Skin of body (tissue), 2 donors: ENCODE measurements around the gene BDH2. TPM values are rescaled to one million over a fixed set of nuclear protein-coding genes. Genes with fewer than 3 reads are reported as not detected.

ENCODE experiments used
- DNase-seq: peaks from one replicate; lab custom pipeline; 2025; lab: John Stamatoyannopoulos, UW
- total RNA-seq: library from RNA; depleted of rRNA; stranded (reverse); fragments of >200 nt; gene quantifications from one replicate; pipeline ENCODE4 v1.2.3, GENCODE V29; 2014

Gene BDH2
- total RNA-seq, 1 donor from 2014 or later: 43.4 TPM

DNA sequence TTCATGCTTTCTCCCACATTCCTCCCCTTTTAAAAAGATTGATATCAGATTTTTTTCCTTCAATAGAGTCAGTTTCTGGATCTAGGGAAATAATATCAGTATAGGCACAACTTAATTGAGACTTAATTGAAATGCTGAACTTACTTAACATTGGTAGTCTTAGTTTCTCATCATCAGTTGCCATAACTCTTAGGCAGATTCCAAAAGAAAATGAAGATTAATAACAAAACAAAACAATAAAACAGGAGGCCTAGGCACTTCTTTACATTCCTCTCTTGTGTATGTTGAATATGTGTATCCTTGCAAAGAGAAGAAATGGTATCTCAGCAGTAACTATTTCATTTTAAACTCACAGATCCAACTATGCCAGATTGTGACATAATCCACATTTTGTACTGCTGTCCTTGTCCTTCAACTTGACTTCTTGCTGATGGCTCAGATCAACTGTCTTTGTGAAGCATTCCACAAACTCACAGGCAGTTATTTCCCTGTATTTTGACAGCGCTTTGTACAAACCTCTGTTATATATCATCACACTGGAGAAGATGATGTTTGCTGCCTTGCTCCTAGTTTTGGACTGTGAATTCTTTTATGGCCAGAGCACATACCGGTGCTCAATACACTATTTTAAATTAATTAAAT, 14.0 kb downstream of the BDH2 start:
- no peak for DNase-seq

DNA sequence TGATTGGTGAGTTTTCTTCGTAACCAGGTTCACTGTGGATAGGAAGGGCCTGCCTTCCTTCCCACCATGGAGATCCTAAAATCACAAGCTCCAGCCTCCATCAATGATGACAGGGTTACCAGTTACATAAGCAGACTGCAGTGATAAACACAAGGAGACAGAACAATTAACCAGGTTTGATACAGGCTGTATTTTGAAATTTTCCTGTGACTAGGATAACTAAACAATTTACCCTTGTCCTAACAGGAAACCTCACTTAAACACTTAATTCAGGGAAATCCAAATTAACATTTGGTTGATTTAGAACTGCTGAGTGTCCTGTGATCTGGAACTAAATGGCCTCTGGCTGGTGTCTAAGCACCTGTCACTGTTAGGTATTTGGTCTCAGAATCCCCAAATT, 20.0 kb downstream of the BDH2 start:
- no peak for DNase-seq

DNA sequence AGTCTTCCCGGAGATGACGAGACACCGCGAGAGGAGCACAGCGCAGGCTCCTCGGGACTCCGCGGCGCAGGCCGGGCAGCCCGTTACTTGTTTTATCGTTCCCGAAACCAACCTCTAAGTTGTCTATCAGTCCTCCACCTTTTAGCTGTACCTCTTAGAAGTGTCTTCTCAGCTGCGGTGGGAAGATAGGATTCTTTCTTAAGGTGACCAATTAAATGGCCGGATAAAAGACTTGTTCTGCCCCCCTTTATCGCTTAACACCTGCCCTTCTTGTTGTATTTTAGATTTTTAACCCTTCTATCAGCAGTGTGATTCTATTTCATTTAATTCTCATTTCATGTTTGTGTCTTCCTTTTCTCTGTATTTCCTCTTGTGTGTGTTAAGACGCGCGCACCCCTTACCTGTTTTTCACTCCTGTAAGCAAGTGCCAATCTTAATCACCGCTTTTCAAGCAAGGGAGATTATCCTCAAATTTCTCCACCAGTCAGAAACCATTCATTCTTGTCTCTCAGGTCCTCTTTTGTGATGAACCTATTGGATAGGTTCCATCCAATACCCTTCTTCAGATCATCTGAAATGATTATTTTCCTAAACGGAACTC, 22.8 kb downstream of the BDH2 start, which contains the start of gene SLC9B2:
Gene SLC9B2 (minus strand): TSS at position 15 of the 601 bp plus-strand sequence. CDS start 9,211 bp downstream, outside the sequence.
- DNase-seq: peak; percentile 20

DNA sequence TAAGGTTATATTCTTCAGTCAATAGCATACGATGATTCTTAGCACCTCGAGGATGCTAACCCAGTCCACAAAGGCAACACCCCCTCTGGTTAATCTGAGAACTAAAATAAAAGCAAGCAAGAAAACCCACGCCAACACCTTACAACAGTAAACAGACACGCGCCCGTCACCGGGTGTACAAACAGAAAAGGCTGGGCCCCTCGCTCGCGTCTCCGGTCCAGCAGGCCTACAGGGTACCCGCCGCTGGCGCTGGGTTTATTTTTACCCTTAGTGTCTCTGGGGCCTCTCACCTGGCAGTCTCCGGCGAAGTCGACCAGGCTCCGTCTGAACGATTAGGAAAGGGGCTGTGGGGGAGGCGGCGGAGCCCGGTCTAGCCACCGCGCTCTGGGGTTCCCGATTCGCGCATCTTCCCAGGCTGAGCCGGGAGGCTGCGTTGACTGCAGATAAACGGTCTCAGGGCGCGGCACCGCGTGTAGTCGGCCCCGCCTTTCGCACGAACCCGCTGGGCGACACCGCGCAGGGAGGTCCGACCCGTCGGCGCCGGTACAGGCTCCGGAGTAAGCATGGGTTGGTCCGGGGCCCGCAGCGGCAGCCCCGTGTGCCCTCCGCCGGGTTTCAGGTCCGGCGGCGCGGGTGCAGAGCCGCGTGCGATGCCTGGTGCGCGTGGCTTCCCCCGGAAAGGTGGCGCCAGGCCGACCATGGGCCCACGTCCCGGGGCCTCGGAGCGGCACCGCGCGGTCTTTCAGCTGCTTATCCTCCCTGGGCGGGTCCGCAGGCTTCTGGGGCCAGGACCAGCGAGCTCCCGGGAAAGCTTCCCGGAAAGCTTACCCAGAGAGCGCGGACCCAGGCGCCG, 23.5 kb downstream of the BDH2 start:
- DNase-seq: peak; percentile 45

DNA sequence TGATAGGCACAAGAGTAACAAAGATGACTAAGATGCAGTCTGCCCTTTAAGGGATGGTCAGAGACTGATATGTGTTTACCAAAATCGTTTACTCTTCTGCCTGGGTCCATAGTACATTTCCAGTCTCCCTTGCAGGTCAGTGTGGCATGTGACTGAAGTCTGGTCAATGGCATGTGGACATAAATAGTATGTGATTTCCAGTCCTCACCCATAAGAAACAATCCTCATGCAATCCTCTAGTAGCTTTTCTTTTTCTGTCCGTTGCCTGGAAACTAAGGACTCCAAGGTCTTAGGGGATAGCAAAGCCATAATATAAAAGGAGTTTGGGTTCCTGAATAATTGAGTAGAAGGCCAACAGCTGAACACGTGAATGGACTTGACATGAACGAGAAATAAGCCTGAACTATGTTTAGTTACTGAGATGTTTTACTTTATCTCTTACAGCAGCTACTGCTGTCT, 24.2 kb downstream of the BDH2 start:
- DNase-seq: no peak

DNA sequence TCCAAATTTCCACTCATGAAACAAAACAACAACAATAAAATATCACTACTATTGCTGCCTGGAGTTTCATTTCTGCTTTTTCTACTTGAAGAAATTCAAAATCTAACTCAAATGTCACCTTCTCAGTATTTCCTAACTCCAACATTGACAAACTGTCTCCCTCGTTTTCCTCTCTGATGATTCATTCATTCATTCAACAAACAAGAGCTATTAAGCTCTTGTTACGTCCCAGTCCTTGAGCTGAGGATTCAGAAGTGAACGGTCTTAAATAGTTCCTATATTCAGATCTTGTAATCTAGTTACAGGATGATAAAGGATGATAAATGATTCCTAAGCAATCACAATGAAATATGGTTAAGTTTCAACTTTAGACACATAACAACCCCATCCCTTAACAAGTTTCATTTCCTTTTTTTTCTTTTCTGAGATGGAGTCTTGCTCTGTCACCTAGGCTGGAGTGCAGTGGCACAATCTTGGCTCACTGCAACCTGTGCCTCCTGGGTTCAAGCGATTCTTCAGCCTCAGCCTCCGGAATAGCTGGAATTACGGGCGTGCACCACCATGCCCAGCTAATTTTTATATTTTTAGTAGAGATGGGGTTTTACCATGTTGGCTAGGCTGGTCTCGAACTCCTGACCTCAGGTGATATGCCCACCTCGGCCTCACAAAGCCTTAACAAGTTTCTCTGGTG, 24.7 kb downstream of the BDH2 start:
- DNase-seq: no peak

DNA sequence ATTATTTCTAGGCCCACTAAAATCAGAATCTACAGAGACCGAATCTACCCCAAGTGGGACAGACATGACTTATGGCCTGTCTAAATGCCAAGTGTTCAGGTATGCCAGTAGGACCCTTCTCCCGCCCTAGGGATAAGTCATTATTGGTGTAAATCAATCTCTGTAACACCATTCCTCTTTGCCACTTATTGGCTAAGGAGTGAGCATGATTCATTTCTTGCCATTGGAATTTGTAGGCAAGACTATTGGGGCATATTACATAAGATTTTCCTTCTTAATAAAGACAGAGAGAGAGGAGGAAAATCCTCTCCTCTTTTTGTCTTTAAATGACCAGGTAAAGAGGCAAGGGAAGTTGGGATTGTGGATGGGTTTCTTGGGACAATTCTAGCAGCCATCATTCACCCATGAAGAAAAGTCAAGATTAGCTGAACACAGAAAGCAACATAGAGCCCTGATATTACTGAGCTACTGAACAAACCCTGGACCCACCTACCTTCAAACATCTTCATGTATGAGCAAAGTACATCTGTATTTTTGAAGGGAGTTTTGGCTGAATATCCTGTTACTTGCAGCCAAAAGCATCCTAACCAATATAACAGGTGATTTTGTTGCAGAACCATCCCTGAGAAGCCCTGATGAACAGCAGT, 25.7 kb downstream of the BDH2 start:
- DNase-seq: no peak

DNA sequence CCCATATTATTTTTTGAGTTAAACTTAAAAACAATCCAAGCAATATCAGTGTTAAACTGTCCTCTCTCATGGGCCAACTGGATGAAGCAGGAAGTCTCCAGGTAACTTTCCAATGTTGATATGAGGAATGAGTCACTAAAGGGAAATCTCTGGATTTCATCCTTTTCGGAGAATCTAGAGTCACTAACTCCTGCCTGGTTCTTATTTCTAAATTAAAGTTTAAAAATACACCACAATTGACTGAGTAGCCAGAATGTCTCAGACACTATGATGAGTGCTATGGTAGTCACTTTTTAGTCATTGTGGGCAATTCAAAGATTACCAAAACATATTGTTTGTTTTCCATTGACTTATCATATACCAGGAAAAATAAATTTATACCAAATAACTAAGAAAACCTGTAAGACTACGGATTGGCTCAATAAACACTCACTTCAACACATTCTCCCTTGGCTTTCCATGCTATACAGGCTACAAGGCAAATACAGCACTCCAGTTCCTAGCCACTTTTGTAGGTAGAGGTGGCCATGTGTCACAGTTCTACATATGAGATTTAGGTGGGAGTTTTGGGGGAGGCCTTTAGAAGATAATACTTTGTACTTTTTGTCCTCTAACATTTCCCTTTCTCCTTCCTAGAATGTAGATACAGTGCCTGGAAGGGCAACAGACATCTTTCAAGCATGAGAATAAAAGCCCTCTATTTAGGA, 31.6 kb downstream of the BDH2 start:
- no peak for DNase-seq

DNA sequence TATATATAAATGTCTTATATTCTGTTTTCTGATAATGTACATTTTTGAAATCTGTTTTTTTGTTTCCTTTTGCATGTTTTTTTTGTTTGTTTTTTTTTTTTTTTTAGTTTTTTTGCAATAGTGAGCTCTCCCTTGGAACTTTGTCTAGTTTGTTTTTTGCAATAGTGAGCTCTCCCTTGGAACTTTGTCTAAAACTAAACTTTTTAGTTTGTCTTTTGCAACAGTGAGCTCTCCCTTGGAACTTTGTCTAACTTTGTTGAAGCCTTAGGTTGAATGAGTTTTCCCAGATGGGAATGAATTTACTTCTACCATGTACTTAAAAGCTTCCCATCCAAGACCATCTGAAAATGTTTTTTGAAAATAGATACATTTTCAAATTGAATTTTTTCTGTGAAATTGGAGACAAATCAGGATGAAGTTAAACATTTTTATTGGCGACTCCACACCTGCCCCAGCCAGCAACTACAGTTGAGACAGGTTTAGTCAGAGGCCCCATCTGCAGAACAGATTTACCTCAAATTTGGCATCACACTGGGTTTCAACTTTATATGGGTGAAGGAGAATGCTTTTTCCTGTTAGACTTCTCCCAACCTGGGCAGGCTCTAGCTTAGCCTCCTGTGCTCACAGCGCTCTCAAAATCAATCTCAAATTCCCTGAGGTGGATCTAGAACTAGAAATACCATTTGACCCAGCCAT, 39.0 kb downstream of the BDH2 start:
- no peak for DNase-seq

DNA sequence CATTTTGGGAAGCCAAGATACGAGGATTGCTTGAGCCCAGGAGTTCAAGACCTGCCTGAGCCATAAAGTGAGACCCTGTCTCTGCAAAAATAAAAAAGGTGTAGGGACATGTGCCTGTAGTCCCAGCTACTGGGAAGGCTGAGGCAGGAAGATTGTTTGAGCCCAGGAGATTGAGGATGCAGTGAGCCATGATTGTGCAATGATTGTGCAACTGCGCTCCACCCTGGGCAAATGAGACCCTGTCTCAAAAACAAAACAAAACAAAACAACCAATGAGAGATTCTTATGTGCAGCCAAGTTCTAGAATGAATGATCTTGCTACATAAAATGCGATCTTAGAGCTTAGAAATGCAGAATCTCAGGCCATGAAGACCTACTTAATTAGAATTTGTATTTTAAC, 45.6 kb downstream of the BDH2 start:
- no peak for DNase-seq

DNA sequence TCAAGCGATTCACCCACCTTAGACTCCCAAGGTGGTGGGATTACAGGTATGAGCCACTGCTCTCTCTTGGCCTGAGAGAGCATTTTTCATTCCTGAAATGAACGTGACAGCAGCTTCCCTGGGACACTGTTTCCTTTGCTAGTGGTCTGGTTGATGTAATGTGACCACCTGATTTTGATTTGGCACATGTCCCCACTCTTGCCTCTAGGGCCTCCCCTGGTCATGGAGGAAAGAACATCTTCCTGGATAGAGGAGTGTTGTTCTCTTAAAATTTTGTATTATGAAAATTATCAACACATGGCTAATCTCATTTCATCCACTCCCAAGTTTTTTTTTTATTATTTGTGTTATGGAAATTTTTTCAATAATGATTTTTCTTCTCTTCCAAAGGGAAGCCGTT, 46.9 kb downstream of the BDH2 start:
- no peak for DNase-seq

DNA sequence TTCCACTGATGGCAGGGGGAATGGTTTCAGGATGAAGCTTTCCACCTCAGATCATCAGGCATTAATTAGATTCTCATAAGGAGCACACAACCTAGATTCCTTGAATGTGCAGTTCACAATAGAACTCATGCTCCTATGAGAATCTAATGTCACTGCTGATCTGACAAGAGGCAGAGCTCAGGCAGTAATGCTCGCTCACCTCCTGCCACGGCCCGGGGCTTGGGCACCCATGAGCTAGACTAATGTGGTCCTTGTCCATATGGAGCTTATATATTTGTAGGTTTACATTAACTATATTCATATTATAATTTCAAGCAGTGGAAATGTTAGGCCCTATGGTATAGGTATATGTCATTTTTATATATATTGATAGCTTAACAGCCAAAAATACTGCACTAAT, 47.5 kb downstream of the BDH2 start:
- DNase-seq: no peak

DNA sequence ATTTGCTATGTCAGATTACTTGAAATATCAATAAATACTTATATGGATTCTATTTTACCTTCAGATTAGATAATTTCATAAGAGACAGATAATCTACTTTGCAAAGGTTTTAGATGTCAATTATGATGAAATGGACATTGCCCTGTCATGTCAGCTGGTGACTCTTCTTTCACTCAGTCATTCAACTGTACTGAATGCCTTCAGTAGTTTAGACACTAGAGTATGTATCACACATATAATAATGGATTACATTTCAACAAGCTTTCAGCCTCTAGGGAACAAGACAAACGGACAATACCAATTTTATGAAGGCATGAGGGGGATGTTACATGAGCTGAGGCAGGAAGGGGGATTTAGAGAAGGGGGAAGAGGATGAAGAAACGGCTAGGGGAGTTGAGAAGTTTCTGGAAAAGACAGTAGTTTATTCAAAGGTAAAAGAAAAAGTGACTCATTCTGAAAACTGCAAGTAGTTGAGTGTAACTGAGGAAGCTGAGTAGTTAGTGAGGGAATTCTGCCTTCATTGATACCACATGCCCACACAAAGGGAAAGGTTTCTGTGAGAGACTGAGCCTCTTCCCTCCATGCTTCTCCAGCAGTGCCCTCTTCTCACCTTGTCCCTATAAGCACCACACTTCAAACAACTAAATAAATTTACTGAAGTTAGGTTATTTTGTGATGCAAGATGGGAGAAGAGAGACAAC, 48.7 kb downstream of the BDH2 start:
- no peak for DNase-seq

DNA sequence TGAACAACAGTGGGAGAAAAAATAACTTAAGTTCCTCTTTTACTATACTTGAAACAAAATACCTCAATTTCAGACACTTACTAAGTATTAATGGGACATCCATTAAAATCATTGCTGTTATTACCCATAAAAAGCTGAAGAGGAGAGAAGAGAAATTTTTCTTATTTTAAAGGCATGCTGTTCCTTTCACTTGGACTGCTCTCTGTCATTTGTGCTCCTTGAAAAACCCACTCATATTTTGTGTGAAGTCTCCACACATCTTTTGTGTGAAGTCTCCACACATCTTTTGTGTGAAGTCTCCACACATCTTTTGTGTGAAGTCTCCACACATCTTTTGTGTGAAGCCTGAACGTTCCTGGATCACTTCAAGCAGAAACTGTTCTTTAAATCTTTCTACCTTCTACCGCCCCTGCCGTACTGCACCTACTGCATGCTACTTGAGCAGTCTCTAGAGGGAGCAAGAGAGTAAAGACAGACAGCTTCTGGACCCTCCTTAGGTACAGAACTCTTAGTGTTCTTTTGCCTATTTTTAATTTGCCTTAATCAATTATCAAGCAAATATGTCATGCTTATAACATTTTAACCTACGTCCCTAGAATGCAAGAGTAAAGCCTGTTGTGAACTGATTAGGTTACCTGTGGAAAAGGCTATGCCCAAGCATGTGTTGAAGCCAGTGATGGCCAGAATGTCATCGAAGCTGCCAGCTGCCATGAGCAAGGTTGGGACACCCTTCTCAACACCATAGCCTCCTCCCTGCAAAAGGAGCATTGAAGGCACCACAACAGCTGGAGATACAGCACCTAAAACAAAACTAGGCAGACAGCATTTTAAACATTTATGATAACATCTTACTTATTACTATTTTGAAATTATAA, 53.0 kb downstream of the BDH2 start:
- DNase-seq: no peak

DNA sequence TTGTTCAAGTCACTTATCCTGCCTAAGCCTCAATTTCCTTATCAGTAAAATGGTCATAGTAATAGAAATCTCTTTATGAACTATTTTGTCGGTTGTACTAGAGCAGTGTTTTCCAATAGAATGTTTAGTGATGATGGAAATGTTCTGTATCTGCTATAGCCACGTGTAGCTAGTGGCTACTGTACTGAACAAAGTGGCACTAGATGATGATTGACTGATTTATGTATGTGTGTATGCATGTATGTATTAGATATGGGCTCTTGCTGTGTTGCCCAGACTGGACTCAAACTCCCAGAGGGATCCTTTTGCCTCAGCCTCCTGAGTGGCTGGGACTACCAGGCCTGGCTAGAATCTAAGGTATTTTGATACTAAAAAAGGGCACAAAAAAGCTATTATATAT, 55.5 kb downstream of the BDH2 start:
- DNase-seq: no peak

DNA sequence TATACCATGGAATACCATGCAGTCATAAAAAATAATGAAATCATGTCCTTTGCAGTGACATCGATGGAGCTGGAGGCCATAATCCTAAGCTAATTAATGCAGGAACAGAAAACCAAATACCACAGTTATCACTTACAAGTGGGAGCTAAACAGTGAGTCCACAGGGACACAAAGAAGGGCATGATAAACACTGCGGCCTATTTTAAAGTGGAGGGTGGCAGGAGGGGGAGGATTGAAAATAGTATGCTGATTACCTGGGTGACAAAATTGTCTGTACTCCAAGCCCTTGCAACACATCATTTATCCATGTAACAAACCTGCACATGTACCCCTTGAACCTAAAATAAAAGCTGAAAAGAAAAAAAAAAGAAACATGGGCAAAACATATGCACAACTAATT, 63.5 kb downstream of the BDH2 start:
- DNase-seq: no peak

DNA sequence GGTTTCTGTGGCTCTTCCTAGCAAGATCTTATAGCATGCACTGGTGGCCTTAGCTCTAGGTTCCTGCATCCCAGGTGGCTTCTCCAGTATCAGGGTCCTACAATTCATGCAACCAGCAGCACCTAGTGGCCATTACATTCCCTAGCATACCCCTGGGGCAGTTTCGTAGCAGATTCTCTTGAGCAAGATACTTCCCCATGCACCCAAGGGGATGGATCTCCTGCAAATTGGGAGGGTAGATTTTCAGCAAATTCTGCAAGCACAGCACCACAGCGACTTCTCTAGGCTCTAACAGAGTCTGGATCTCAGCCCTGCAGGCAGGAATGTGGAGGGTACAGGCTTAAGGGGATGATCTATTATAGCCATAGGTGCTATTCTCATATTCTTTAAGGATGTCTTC, 67.1 kb downstream of the BDH2 start:
- DNase-seq: no peak

DNA sequence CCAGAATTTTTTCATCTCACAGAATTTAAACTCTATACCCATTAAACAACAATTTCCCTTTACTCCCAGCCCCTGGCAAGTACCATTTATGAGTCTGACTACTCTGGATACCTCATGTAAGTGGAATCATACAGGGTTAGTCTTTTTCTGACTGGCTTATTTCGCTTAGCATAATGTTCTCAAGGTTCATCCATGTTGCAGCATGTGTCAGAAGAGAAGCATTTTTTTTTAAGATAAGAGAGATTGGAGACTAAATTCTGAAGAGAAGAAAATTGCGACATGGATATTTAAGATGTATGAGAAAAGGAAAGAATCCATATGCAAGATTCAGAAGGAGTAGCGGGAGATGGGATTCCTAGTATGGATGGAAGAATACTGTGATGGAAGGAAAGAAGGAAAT, 68.8 kb downstream of the BDH2 start:
- DNase-seq: no peak
